ENCODE results near the gene TANC1.

Gene TANC1

DNA sequence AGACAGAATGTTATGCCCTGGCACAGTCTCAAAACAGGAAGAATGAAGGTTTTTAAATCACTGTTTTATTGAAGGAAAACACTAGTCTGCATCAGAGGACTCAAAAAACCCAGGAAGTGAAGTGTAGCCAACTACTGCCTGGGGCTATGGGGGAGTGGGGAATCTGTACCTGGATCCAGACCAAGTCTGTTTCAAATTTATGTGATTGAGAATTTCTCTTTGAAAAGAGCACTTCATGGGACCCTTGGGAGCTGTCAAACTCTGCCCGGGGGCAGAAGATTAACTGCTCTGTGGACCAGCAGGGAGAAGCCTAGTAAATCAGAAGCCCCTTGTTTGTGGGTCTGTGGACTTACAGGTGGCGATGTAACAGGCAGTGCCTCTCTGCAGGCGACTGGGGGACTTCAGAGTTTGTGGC is 45.3 kb upstream of the TANC1 start:
- no peaks in the 10 kb centered on the region for H3K9me3 ChIP-seq (ENCODE audit: insufficient read depth, low read depth, low read length)
- H2AFZ ChIP-seq (ENCODE audit: low read length): peak overlapping the region; percentile 20; the same call in 1 of the 2 replicates
- H3F3A ChIP-seq (ENCODE audit: low read depth): no peaks in the 10 kb centered on the region
- no peaks in the 10 kb centered on the region for H3K36me3 ChIP-seq (ENCODE audit: insufficient read depth, low read length)
- H3K27me3 ChIP-seq (ENCODE audit: insufficient read depth, low read length, poor library complexity, severe bottlenecking): no peaks in the 10 kb centered on the region
- no peak overlapping the region for H3K4me3 ChIP-seq (ENCODE audit: low read length, poor library complexity, severe bottlenecking)
- no peaks in the 10 kb centered on the region for H4K20me1 ChIP-seq (ENCODE audit: insufficient read depth, low read length, poor library complexity, severe bottlenecking)
- no peak overlapping the region for H3K4me2 ChIP-seq (ENCODE audit: low read depth, low read length, poor library complexity, severe bottlenecking)
- H3K9ac ChIP-seq (ENCODE audit: low read depth, low read length, poor library complexity, severe bottlenecking): no peak overlapping the region
- no peaks in the 10 kb centered on the region for H3K79me2 ChIP-seq (ENCODE audit: insufficient read depth, low read length)
- no peak for TF ChIP-seq CTCF (conservative IDR thresholded peaks at IDR 0.05; ENCODE audit: low read length)
- no peak for TF ChIP-seq EZH2phosphoT487 (IDR thresholded peaks at IDR 0.05; ENCODE audit: borderline replicate concordance)
- H3K9me2 ChIP-seq (replicated peaks; ENCODE audit: low read depth, low read length): no peaks in the 10 kb centered on the region
- no peaks in the 10 kb centered on the region for H3K4me1 ChIP-seq (ENCODE audit: insufficient read depth, low read length, poor library complexity, severe bottlenecking)

GRCh38 chr2:158923641-158924040 is 44.8 kb upstream of the TANC1 start:
- no peaks in the 10 kb centered on the region for H4K20me1 ChIP-seq (ENCODE audit: insufficient read depth, low read length, poor library complexity, severe bottlenecking)
- 0 out of 2 replicates have a peak overlapping the region, but pooled peaks have one; percentile 20 for H2AFZ ChIP-seq (ENCODE audit: low read length)
- H3K79me2 ChIP-seq (ENCODE audit: insufficient read depth, low read length): no peaks in the 10 kb centered on the region
- no peaks in the 10 kb centered on the region for H3F3A ChIP-seq (ENCODE audit: low read depth)
- H3K4me1 ChIP-seq (ENCODE audit: insufficient read depth, low read length, poor library complexity, severe bottlenecking): no peaks in the 10 kb centered on the region
- H3K9me3 ChIP-seq (ENCODE audit: insufficient read depth, low read depth, low read length): no peaks in the 10 kb centered on the region
- no peak for TF ChIP-seq CTCF (conservative IDR thresholded peaks at IDR 0.05; ENCODE audit: low read length)
- no peak for TF ChIP-seq EZH2phosphoT487 (IDR thresholded peaks at IDR 0.05; ENCODE audit: borderline replicate concordance)
- no peaks in the 10 kb centered on the region for H3K36me3 ChIP-seq (ENCODE audit: insufficient read depth, low read length)
- H3K9ac ChIP-seq (ENCODE audit: low read depth, low read length, poor library complexity, severe bottlenecking): no peak overlapping the region
- H3K27me3 ChIP-seq (ENCODE audit: insufficient read depth, low read length, poor library complexity, severe bottlenecking): no peaks in the 10 kb centered on the region
- no peak overlapping the region for H3K4me2 ChIP-seq (ENCODE audit: low read depth, low read length, poor library complexity, severe bottlenecking)
- no peaks in the 10 kb centered on the region for H3K9me2 ChIP-seq (replicated peaks; ENCODE audit: low read depth, low read length)
- H3K4me3 ChIP-seq (ENCODE audit: low read length, poor library complexity, severe bottlenecking): no peak overlapping the region

- Histone ChIP-seq H3K27me3 (ENCODE audit: insufficient read depth, low read length, poor library complexity, severe bottlenecking) (no peaks in the 10 kb centered on the region), H3K4me1 (ENCODE audit: insufficient read depth, low read length, poor library complexity, severe bottlenecking) (no peaks in the 10 kb centered on the region), H3K36me3 (ENCODE audit: insufficient read depth, low read length) (no peaks in the 10 kb centered on the region), H3K9ac (ENCODE audit: low read depth, low read length, poor library complexity, severe bottlenecking) (no peak overlapping the region), H3K9me2 (replicated peaks; ENCODE audit: low read depth, low read length) (no peaks in the 10 kb centered on the region), H4K20me1 (ENCODE audit: insufficient read depth, low read length, poor library complexity, severe bottlenecking) (no peaks in the 10 kb centered on the region), H3K79me2 (ENCODE audit: insufficient read depth, low read length) (no peaks in the 10 kb centered on the region), H3K4me2 (ENCODE audit: low read depth, low read length, poor library complexity, severe bottlenecking) (no peak overlapping the region), H3K9me3 (ENCODE audit: insufficient read depth, low read depth, low read length) (no peaks in the 10 kb centered on the region), H2AFZ (ENCODE audit: low read length) (no peak overlapping the region), H3K4me3 (ENCODE audit: low read length, poor library complexity, severe bottlenecking) (no peak overlapping the region), H3F3A (ENCODE audit: low read depth) (no peaks in the 10 kb centered on the region)
- TF ChIP-seq EZH2phosphoT487 (IDR thresholded peaks at IDR 0.05; ENCODE audit: borderline replicate concordance): no peak
- no peak for TF ChIP-seq CTCF (conservative IDR thresholded peaks at IDR 0.05; ENCODE audit: low read length)
These were observed 41.9 kb upstream of the TANC1 start for GRCh38 chr2:158926478-158926948.
